ENCODE measurements around the gene LMTK2.

LMTK2 gene

DNA sequence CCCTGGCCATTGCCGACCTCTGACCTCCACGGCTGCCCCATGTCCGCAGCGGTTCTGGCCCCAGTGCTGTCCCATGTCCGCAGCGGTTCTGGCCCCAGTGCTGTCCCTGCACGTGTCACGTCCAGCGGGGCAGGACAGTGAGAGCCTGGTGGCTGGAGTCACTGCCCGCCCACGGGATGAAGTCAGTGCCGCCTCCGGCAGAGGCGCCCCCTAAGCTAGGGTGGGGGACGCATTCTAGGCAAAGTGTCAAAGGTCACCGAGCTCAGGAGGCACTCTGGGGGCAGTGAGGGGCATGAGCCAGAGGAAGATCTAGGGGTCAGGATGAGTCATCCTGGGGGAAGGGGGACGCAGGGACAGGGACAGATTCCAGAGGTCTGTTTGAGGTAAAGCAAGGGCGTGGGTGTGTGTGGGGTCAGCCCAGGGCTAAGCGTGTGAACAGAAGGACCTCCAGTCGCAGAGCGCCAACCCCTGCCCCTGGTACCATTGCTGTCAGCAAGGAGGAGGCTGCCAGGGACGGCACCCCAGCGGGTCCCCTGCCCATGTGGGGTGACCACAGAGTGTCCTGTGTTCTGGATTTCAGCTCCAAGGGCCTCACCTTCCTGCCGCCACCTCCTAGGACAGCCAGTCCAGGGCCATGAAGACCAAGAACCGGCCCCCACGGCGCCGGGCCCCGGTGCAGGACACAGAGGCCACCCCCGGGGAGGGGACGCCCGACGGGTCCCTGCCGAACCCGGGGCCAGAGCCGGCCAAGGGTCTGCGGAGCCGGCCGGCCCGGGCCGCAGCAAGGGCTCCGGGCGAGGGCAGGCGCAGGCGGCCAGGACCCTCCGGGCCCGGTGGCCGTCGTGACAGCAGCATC lies 105.2 kb downstream of the LMTK2 start:
- no peaks in the 10 kb centered on the region for H3K36me3 ChIP-seq (ENCODE audit: control insufficient read depth, insufficient read depth, low read length)
- no peak overlapping the region for H3K9ac ChIP-seq
- no peak overlapping the region for H3K4me2 ChIP-seq (ENCODE audit: low read length)
- H3K27ac ChIP-seq = no peak overlapping the region
- no peaks in the 10 kb centered on the region for H3K9me3 ChIP-seq (ENCODE audit: control insufficient read depth, low read length)
- H3K4me3 ChIP-seq (ENCODE audit: low read depth, low read length) = no peak overlapping the region
- TF ChIP-seq CTCF (IDR thresholded peaks at IDR 0.05) = no peak
- no peaks in the 10 kb centered on the region for H3K4me1 ChIP-seq
- H3K79me2 ChIP-seq = no peaks in the 10 kb centered on the region
- H3K27me3 ChIP-seq (ENCODE audit: control insufficient read depth, insufficient read depth, low read length) = no peaks in the 10 kb centered on the region
- no peak overlapping the region for H2AFZ ChIP-seq

- H2AFZ ChIP-seq = no peak overlapping the region
- no peak for TF ChIP-seq CTCF (IDR thresholded peaks at IDR 0.05)
- no peaks in the 10 kb centered on the region for H3K4me1 ChIP-seq
- H3K79me2 ChIP-seq = no peaks in the 10 kb centered on the region
- no peak overlapping the region for H3K4me2 ChIP-seq (ENCODE audit: low read length)
- no peak overlapping the region for H3K27ac ChIP-seq
- no peak overlapping the region for H3K4me3 ChIP-seq (ENCODE audit: low read depth, low read length)
- no peaks in the 10 kb centered on the region for H3K27me3 ChIP-seq (ENCODE audit: control insufficient read depth, insufficient read depth, low read length)
- H3K36me3 ChIP-seq (ENCODE audit: control insufficient read depth, insufficient read depth, low read length) = no peaks in the 10 kb centered on the region
- no peak overlapping the region for H3K9ac ChIP-seq
- no peaks in the 10 kb centered on the region for H3K9me3 ChIP-seq (ENCODE audit: control insufficient read depth, low read length)
Measured at GRCh38 chr7:98212532-98213041, 105.9 kb downstream of the LMTK2 start.

GRCh38 chr7:98213296-98213887 lies 106.7 kb downstream of the LMTK2 start:
- Histone ChIP-seq H3K79me2 (no peaks in the 10 kb centered on the region), H3K4me2 (ENCODE audit: low read length) (no peak overlapping the region), H3K36me3 (ENCODE audit: control insufficient read depth, insufficient read depth, low read length) (no peaks in the 10 kb centered on the region), H2AFZ (no peak overlapping the region), H3K27ac (no peak overlapping the region), H3K4me3 (ENCODE audit: low read depth, low read length) (no peak overlapping the region), H3K9ac (no peak overlapping the region), H3K27me3 (ENCODE audit: control insufficient read depth, insufficient read depth, low read length) (no peaks in the 10 kb centered on the region), H3K4me1 (no peaks in the 10 kb centered on the region), H3K9me3 (ENCODE audit: control insufficient read depth, low read length) (no peaks in the 10 kb centered on the region)
- no peak for TF ChIP-seq CTCF (IDR thresholded peaks at IDR 0.05)

DNA sequence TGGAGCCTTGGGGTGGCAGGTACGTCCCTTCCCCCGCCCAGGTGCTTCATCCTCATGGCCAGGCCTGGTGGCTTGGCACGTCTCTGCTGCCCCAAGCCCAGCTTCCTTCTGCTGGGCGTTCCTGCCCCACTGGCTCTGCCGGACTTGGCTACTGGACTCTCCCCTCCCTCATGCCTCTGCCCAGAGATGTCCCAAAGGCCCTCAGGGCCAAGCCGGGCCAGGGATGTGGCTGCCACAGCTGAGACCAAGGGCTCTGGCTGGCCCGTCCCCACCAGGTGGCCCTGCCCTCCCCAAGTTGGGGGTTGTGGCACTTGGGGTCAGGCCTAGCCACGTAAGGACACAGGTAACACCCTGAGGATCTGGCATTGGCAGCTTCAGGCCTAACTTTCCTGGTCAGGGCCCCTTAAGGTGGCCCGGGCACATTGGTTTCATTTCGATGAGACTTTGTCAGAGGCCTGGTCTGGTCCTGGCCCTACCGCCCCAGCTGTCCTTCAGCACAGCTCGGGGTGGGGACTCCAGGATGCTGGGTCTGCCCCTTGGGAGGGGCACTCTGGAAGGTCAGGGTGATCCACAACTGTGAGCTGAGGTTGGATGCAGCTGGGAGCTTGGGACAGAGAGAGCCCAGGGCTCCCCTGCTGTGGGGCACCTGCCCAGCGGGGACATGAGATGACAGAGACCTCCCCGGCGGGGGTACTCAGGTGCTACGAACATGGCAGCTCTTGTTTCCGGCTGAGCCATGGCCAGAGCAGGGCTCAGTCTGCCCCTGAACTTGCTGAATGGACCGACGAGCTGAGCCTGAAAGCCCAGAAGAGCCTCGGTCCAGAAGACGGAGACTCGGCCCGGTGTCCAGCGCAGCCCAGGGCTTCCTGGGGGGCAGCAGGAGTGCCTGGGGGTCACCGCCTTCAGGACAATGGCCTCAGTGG lies 107.5 kb downstream of the LMTK2 start:
- TF ChIP-seq CTCF (IDR thresholded peaks at IDR 0.05) = no peak
- Histone ChIP-seq H3K4me3 (ENCODE audit: low read depth, low read length) (no peak overlapping the region), H3K4me1 (no peaks in the 10 kb centered on the region), H3K27ac (no peak overlapping the region), H3K9me3 (ENCODE audit: control insufficient read depth, low read length) (no peaks in the 10 kb centered on the region), H2AFZ (no peak overlapping the region), H3K36me3 (ENCODE audit: control insufficient read depth, insufficient read depth, low read length) (no peaks in the 10 kb centered on the region), H3K79me2 (no peaks in the 10 kb centered on the region), H3K4me2 (ENCODE audit: low read length) (no peak overlapping the region), H3K27me3 (ENCODE audit: control insufficient read depth, insufficient read depth, low read length) (no peaks in the 10 kb centered on the region), H3K9ac (no peak overlapping the region)

All from parathyroid adenoma (tissue), 2 donors.